ENCODE data around the gene STXBP6. TPM values are rescaled to one million over a fixed set of nuclear protein-coding genes. Genes with fewer than 3 reads are reported as not detected.

The STXBP6 gene
- total and polyA plus RNA-seq, 2 experiments from 2014 or later, result 19.7 to 29.0 TPM

DNA sequence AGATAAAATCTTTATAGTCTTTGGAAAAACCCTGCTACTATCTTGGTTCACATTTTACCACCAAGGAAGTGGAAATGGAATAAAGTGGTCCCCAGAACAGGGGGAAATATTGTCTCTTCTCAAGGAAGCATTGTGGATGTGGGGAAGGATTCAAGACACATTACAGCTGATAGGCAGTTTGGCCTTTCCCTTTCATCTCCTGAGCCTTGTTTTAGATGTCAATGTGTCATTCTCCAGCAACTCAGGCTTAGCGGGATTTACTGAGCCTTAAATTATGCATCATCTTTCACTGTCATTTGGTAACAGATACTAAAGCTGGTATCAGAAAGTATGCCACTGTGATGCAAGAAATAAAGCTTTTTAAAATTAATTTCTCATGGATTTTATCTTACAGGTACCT, 136.2 kb downstream of the STXBP6 start:
- peaks cover 12% of the 10 kb centered on the region for H3K4me1 ChIP-seq (ENCODE audit: insufficient read depth)

More for the DNA sequence above, 136.2 kb downstream of the STXBP6 start:
- H3K9me3 Mint-ChIP-seq, result no peaks in the 10 kb centered on the region
- Histone ChIP-seq H3K27me3 (ENCODE audit: insufficient read depth) (no peaks in the 10 kb centered on the region), H3K79me2 (replicated peaks; ENCODE audit: insufficient read depth) (no peaks in the 10 kb centered on the region; the same call in 1 of the 2 replicates), H2AFZ (no peak overlapping the region), H3K9me2 (ENCODE audit: insufficient read depth) (no peaks in the 10 kb centered on the region), H4K20me1 (replicated peaks; ENCODE audit: insufficient read depth) (no peaks in the 10 kb centered on the region), H3K36me3 (ENCODE audit: insufficient read depth) (no peaks in the 10 kb centered on the region), H3K4me2 (no peak overlapping the region), H3K4me3 (no peak overlapping the region), H3K27ac (ENCODE audit: low read depth) (no peak overlapping the region), H3F3A (replicated peaks; ENCODE audit: low read depth) (no peaks in the 10 kb centered on the region)
- no peak overlapping the region for H3K4me3 Mint-ChIP-seq
- ATAC-seq (no peak), DNase-seq (ENCODE audit: low spot score) (no peak)
- TF ChIP-seq JUNB (IDR thresholded peaks at IDR 0.05; ENCODE audit: unreplicated experiment) (no peak), CREB1 (CRISPR knock-in tag; IDR thresholded peaks at IDR 0.05; ENCODE audit: low read depth) (no peak), STAT1 (IDR thresholded peaks at IDR 0.05; ENCODE audit: unreplicated experiment) (no peak), EZH2phosphoT487 (IDR thresholded peaks at IDR 0.05; ENCODE audit: unreplicated experiment) (no peak), ZNF331 (CRISPR knock-in tag; IDR thresholded peaks at IDR 0.05; ENCODE audit: low read depth) (no peak), ZNF114 (CRISPR knock-in tag; IDR thresholded peaks at IDR 0.05) (no peak), EZH2 (IDR thresholded peaks at IDR 0.05; ENCODE audit: low read depth, unreplicated experiment) (no peak), POLR2AphosphoS5 (IDR thresholded peaks at IDR 0.05; ENCODE audit: low read depth) (no peak), NANOG (IDR thresholded peaks at IDR 0.05; ENCODE audit: borderline replicate concordance) (no peak)
- TF ChIP-seq, protein P1, sequence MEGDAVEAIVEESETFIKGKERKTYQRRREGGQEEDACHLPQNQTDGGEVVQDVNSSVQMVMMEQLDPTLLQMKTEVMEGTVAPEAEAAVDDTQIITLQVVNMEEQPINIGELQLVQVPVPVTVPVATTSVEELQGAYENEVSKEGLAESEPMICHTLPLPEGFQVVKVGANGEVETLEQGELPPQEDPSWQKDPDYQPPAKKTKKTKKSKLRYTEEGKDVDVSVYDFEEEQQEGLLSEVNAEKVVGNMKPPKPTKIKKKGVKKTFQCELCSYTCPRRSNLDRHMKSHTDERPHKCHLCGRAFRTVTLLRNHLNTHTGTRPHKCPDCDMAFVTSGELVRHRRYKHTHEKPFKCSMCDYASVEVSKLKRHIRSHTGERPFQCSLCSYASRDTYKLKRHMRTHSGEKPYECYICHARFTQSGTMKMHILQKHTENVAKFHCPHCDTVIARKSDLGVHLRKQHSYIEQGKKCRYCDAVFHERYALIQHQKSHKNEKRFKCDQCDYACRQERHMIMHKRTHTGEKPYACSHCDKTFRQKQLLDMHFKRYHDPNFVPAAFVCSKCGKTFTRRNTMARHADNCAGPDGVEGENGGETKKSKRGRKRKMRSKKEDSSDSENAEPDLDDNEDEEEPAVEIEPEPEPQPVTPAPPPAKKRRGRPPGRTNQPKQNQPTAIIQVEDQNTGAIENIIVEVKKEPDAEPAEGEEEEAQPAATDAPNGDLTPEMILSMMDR (conservative IDR thresholded peaks at IDR 0.05; ENCODE audit: low read depth in 2 of 2), result no peak
- TF ChIP-seq, protein P2, sequence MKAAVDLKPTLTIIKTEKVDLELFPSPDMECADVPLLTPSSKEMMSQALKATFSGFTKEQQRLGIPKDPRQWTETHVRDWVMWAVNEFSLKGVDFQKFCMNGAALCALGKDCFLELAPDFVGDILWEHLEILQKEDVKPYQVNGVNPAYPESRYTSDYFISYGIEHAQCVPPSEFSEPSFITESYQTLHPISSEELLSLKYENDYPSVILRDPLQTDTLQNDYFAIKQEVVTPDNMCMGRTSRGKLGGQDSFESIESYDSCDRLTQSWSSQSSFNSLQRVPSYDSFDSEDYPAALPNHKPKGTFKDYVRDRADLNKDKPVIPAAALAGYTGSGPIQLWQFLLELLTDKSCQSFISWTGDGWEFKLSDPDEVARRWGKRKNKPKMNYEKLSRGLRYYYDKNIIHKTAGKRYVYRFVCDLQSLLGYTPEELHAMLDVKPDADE (IDR thresholded peaks at IDR 0.05), result no peak
- TF ChIP-seq, protein P3, sequence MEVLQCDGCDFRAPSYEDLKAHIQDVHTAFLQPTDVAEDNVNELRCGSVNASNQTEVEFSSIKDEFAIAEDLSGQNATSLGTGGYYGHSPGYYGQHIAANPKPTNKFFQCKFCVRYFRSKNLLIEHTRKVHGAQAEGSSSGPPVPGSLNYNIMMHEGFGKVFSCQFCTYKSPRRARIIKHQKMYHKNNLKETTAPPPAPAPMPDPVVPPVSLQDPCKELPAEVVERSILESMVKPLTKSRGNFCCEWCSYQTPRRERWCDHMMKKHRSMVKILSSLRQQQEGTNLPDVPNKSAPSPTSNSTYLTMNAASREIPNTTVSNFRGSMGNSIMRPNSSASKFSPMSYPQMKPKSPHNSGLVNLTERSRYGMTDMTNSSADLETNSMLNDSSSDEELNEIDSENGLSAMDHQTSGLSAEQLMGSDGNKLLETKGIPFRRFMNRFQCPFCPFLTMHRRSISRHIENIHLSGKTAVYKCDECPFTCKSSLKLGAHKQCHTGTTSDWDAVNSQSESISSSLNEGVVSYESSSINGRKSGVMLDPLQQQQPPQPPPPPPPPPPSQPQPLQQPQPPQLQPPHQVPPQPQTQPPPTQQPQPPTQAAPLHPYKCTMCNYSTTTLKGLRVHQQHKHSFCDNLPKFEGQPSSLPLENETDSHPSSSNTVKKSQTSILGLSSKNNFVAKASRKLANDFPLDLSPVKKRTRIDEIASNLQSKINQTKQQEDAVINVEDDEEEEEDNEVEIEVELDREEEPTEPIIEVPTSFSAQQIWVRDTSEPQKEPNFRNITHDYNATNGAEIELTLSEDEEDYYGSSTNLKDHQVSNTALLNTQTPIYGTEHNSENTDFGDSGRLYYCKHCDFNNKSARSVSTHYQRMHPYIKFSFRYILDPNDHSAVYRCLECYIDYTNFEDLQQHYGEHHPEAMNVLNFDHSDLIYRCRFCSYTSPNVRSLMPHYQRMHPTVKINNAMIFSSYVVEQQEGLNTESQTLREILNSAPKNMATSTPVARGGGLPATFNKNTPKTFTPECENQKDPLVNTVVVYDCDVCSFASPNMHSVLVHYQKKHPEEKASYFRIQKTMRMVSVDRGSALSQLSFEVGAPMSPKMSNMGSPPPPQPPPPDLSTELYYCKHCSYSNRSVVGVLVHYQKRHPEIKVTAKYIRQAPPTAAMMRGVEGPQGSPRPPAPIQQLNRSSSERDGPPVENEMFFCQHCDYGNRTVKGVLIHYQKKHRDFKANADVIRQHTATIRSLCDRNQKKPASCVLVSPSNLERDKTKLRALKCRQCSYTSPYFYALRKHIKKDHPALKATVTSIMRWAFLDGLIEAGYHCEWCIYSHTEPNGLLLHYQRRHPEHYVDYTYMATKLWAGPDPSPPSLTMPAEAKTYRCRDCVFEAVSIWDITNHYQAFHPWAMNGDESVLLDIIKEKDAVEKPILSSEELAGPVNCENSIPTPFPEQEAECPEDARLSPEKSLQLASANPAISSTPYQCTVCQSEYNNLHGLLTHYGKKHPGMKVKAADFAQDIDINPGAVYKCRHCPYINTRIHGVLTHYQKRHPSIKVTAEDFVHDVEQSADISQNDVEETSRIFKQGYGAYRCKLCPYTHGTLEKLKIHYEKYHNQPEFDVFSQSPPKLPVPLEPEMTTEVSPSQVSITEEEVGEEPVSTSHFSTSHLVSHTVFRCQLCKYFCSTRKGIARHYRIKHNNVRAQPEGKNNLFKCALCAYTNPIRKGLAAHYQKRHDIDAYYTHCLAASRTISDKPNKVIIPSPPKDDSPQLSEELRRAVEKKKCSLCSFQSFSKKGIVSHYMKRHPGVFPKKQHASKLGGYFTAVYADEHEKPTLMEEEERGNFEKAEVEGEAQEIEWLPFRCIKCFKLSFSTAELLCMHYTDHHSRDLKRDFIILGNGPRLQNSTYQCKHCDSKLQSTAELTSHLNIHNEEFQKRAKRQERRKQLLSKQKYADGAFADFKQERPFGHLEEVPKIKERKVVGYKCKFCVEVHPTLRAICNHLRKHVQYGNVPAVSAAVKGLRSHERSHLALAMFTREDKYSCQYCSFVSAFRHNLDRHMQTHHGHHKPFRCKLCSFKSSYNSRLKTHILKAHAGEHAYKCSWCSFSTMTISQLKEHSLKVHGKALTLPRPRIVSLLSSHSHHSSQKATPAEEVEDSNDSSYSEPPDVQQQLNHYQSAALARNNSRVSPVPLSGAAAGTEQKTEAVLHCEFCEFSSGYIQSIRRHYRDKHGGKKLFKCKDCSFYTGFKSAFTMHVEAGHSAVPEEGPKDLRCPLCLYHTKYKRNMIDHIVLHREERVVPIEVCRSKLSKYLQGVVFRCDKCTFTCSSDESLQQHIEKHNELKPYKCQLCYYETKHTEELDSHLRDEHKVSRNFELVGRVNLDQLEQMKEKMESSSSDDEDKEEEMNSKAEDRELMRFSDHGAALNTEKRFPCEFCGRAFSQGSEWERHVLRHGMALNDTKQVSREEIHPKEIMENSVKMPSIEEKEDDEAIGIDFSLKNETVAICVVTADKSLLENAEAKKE (CRISPR knock-in tag; IDR thresholded peaks at IDR 0.05), result no peak
- TF ChIP-seq, protein P4, sequence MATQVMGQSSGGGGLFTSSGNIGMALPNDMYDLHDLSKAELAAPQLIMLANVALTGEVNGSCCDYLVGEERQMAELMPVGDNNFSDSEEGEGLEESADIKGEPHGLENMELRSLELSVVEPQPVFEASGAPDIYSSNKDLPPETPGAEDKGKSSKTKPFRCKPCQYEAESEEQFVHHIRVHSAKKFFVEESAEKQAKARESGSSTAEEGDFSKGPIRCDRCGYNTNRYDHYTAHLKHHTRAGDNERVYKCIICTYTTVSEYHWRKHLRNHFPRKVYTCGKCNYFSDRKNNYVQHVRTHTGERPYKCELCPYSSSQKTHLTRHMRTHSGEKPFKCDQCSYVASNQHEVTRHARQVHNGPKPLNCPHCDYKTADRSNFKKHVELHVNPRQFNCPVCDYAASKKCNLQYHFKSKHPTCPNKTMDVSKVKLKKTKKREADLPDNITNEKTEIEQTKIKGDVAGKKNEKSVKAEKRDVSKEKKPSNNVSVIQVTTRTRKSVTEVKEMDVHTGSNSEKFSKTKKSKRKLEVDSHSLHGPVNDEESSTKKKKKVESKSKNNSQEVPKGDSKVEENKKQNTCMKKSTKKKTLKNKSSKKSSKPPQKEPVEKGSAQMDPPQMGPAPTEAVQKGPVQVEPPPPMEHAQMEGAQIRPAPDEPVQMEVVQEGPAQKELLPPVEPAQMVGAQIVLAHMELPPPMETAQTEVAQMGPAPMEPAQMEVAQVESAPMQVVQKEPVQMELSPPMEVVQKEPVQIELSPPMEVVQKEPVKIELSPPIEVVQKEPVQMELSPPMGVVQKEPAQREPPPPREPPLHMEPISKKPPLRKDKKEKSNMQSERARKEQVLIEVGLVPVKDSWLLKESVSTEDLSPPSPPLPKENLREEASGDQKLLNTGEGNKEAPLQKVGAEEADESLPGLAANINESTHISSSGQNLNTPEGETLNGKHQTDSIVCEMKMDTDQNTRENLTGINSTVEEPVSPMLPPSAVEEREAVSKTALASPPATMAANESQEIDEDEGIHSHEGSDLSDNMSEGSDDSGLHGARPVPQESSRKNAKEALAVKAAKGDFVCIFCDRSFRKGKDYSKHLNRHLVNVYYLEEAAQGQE (IDR thresholded peaks at IDR 0.05; ENCODE audit: unreplicated experiment), result no peak
- H3K4me1 Mint-ChIP-seq, result peaks cover 23% of the 10 kb centered on the region
- H3K36me3 Mint-ChIP-seq (ENCODE audit: low read depth), result no peaks in the 10 kb centered on the region
- peaks cover 1% of the 10 kb centered on the region for H3K27me3 Mint-ChIP-seq (ENCODE audit: insufficient read depth, low read depth, poor library complexity)
- H3K27ac Mint-ChIP-seq, result no peak overlapping the region

All from GM23338 (cell line).